Liver (tissue), 9 donors: ENCODE measurements around the gene EIF4E2. TPM values are rescaled to one million over a fixed set of nuclear protein-coding genes. Genes with fewer than 3 reads are reported as not detected.

Source experiments
- DNase-seq: peaks from one replicate; pipeline ENCODE4 v3.0.0-alpha.2; 2017; ENCODE audit warnings: low spot score
- H3K27ac ChIP-seq, 2 donors: one replicate each; pipeline ENCODE4 v1.7.0; 2013; ENCODE audit warnings: inconsistent platforms in 2 of 2, low read length in 2 of 2, control low read depth in 1 of 2, low read depth in 1 of 2, mild to moderate bottlenecking in 1 of 2
- H3K27me3 ChIP-seq, 4 donors: one replicate each; pipeline versions ENCODE4 v1.6.1 to v1.7.0; 2013; ENCODE audit warnings: low read length in 3 of 4, inconsistent platforms in 1 of 4, mild to moderate bottlenecking in 1 of 4, moderate library complexity in 1 of 4; ENCODE audit not compliant: control insufficient read depth in 4 of 4, insufficient read depth in 4 of 4
- H3K36me3 ChIP-seq, 4 donors: one replicate each; pipeline versions ENCODE4 v1.6.1 to v1.7.0; 2013; ENCODE audit warnings: low read length in 3 of 4, mild to moderate bottlenecking in 3 of 4, low read depth in 1 of 4, moderate library complexity in 1 of 4; ENCODE audit not compliant: control insufficient read depth in 4 of 4, insufficient read depth in 3 of 4
- H3K4me1 ChIP-seq, 4 donors: one replicate each; pipeline versions ENCODE4 v1.6.1 to v1.7.0; 2013; ENCODE audit warnings: low read length in 3 of 4, mild to moderate bottlenecking in 3 of 4, moderate library complexity in 1 of 4; ENCODE audit not compliant: control insufficient read depth in 4 of 4, insufficient read depth in 4 of 4
- H3K4me3 ChIP-seq, 3 donors: one replicate each; pipeline versions ENCODE4 v1.6.1 to v1.7.0; 2013; ENCODE audit warnings: low read length in 3 of 3, control low read depth in 1 of 3, low read depth in 1 of 3, mild to moderate bottlenecking in 1 of 3
- H3K9ac ChIP-seq, 2 donors: one replicate each; pipeline ENCODE4 v1.7.0; 2013; ENCODE audit warnings: low read length in 2 of 2, mild to moderate bottlenecking in 2 of 2, moderate library complexity in 2 of 2, control low read depth in 1 of 2, low read depth in 1 of 2
- H3K9me3 ChIP-seq, 4 donors: one replicate each; pipeline versions ENCODE4 v1.6.1 to v1.7.0; 2013; ENCODE audit warnings: low read length in 3 of 4; ENCODE audit not compliant: control insufficient read depth in 4 of 4
- EGR1 ChIP-seq, 2 donors: IDR thresholded peaks; 2 replicates each; pipeline ENCODE4 v1.6.1; 2016 to 2018; ENCODE audit warnings: antibody characterized with exemption in 2 of 2, low read depth in 2 of 2
- FOXA1 ChIP-seq: IDR thresholded peaks from 2 replicates; pipeline ENCODE4 v1.6.1; 2016; ENCODE audit warnings: antibody characterized with exemption
- FOXA2 ChIP-seq: IDR thresholded peaks from 2 replicates; pipeline ENCODE4 v1.6.1; 2016; ENCODE audit warnings: antibody characterized with exemption
- GABPA ChIP-seq, 2 donors: IDR thresholded peaks in 1 of 2; conservative IDR thresholded peaks in 1 of 2; 2 replicates each; pipeline ENCODE4 v1.6.1; 2016; ENCODE audit warnings: antibody characterized with exemption in 2 of 2, mild to moderate bottlenecking in 1 of 2, moderate library complexity in 1 of 2
- HNF4A ChIP-seq, 2 donors: conservative IDR thresholded peaks; 2 replicates each; pipeline ENCODE4 v1.6.1; 2016; ENCODE audit warnings: antibody characterized with exemption in 2 of 2, mild to moderate bottlenecking in 2 of 2
- HNF4G ChIP-seq: IDR thresholded peaks from 2 replicates; pipeline ENCODE4 v1.6.1; 2016; ENCODE audit warnings: antibody characterized with exemption
- NR2F2 ChIP-seq: IDR thresholded peaks from 2 replicates; pipeline ENCODE4 v1.6.1; 2016; ENCODE audit warnings: antibody characterized with exemption
- RAD21 ChIP-seq, 2 donors: IDR thresholded peaks; 2 replicates each; pipeline ENCODE4 v1.6.1; 2016; ENCODE audit warnings: antibody characterized with exemption in 2 of 2, mild to moderate bottlenecking in 2 of 2
- RXRA ChIP-seq, 2 donors: IDR thresholded peaks; 2 replicates each; pipeline ENCODE4 v1.6.1; 2017 to 2018; ENCODE audit warnings: antibody characterized with exemption in 2 of 2, mild to moderate bottlenecking in 1 of 2
- SP1 ChIP-seq: IDR thresholded peaks from 2 replicates; pipeline ENCODE4 v1.6.1; 2018; ENCODE audit warnings: antibody characterized with exemption, mild to moderate bottlenecking
- YY1 ChIP-seq: IDR thresholded peaks from 2 replicates; pipeline ENCODE4 v1.6.1; 2016; ENCODE audit warnings: antibody characterized with exemption, mild to moderate bottlenecking
- WGBS: extraction: QIAGEN DNeasy Blood & Tissue Kit; methylation state at CpG from one replicate; pipeline ENCODE4 v1.1.7; 2013; 5-methylcytosine and 5-hydroxymethylcytosine counted together
- polyA plus RNA-seq, 2 donors: library from polyadenylated mRNA; stranded (reverse) in 1 of 2; unstranded in 1 of 2; fragments of 200-250 nt in 1 of 2; fragments of >200 nt in 1 of 2; fragmentation: Nextera tagmentation in 1 of 2; extraction: Ambion mirVana in 1 of 2; gene quantifications; one replicate each; pipeline versions ENCODE4 v1.2.1 to v1.2.3, GENCODE V29; 2013 to 2015
- total RNA-seq, 2 donors: library from RNA; depleted of rRNA; stranded (reverse); fragments of >200 nt; gene quantifications; one replicate each; pipeline ENCODE4 v1.2.3, GENCODE V29; 2014
- TF ChIP-seq, protein P1 (sequence below): fragments of 150-350 bp; IDR thresholded peaks from 2 replicates; pipeline ENCODE4 v1.5.1; 2017; ENCODE audit warnings: improper control_type of control experiment, low read depth, low read length; ENCODE audit not compliant: missing input control
- TF ChIP-seq, protein P2 (sequence below): IDR thresholded peaks from 2 replicates; pipeline ENCODE4 v1.6.1; 2016; ENCODE audit warnings: antibody characterized with exemption
- TF ChIP-seq, protein P3 (sequence below): IDR thresholded peaks from 2 replicates; pipeline ENCODE4 v1.6.1; 2016; ENCODE audit warnings: antibody characterized with exemption
- TF ChIP-seq, protein P4 (sequence below): IDR thresholded peaks from 2 replicates; pipeline ENCODE4 v1.6.1; 2016; ENCODE audit warnings: antibody characterized with exemption, mild to moderate bottlenecking
- TF ChIP-seq, protein P5 (sequence below): IDR thresholded peaks from 2 replicates; pipeline ENCODE4 v1.6.1; 2016; ENCODE audit warnings: antibody characterized with exemption
- donor health status: healthy.
- donor health status: healthy.
- donor health status: healthy.
- donor health status: healthy.
- donor health status: healthy.

Gene EIF4E2
- total and polyA plus RNA-seq, 4 donors, result 30.0 to 46.9 (median 45.4) TPM

DNA sequence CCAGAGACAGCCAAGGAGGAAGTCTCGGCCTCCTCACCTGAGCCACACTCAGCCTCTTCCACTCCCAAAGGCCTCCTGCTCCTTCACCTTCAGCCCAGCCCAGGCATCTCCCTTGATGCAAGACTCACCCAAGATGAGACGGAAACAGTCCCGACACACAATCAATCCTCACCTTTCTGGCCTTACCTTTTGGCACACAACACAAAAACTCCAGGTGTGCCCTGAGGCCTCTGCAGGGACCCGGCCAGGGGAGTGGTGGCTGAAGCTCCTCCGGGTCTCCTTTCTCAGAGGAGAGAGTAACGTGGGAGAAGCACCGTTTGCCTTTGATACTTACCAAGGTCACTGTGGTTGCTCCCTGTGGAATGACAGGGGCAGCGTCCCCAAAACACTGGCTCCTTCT lies 59.1 kb downstream of the EIF4E2 start (continued):
- TF ChIP-seq, protein P1, sequence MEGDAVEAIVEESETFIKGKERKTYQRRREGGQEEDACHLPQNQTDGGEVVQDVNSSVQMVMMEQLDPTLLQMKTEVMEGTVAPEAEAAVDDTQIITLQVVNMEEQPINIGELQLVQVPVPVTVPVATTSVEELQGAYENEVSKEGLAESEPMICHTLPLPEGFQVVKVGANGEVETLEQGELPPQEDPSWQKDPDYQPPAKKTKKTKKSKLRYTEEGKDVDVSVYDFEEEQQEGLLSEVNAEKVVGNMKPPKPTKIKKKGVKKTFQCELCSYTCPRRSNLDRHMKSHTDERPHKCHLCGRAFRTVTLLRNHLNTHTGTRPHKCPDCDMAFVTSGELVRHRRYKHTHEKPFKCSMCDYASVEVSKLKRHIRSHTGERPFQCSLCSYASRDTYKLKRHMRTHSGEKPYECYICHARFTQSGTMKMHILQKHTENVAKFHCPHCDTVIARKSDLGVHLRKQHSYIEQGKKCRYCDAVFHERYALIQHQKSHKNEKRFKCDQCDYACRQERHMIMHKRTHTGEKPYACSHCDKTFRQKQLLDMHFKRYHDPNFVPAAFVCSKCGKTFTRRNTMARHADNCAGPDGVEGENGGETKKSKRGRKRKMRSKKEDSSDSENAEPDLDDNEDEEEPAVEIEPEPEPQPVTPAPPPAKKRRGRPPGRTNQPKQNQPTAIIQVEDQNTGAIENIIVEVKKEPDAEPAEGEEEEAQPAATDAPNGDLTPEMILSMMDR, result no peak
- TF ChIP-seq, protein P2, sequence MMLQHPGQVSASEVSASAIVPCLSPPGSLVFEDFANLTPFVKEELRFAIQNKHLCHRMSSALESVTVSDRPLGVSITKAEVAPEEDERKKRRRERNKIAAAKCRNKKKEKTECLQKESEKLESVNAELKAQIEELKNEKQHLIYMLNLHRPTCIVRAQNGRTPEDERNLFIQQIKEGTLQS, result no peak
- TF ChIP-seq NR2F2, result no peak
- TF ChIP-seq RAD21 (IDR thresholded peaks at IDR 0.05), result no peak
- TF ChIP-seq EGR1 (IDR thresholded peaks at IDR 0.05; ENCODE audit: low read depth in 2 of 2), result no peak
- TF ChIP-seq, protein P3, sequence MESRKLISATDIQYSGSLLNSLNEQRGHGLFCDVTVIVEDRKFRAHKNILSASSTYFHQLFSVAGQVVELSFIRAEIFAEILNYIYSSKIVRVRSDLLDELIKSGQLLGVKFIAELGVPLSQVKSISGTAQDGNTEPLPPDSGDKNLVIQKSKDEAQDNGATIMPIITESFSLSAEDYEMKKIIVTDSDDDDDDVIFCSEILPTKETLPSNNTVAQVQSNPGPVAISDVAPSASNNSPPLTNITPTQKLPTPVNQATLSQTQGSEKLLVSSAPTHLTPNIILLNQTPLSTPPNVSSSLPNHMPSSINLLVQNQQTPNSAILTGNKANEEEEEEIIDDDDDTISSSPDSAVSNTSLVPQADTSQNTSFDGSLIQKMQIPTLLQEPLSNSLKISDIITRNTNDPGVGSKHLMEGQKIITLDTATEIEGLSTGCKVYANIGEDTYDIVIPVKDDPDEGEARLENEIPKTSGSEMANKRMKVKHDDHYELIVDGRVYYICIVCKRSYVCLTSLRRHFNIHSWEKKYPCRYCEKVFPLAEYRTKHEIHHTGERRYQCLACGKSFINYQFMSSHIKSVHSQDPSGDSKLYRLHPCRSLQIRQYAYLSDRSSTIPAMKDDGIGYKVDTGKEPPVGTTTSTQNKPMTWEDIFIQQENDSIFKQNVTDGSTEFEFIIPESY, result no peak

DNA sequence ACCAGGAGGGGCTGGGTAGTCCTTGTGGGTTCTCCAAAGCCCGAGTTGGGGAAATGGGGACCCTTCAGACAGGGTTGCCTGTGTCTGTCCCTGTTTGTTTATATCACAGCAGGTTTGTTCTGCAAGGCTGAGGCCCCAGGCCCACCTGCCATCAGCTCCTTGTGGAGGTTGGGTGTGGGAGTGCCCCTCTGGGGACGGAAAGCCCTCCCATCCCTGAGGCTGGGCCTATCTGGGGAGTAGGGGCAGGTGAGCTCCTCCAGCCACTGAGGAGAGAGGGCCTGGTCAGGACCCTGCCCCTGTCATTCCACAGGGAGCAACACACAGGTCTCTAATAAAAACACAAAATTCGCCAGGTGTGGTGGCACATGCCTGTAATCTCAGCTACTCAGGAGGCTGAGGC lies 59.6 kb downstream of the EIF4E2 start:
- Histone ChIP-seq H3K9ac (no peak overlapping the region), H3K4me3 (no peak overlapping the region), H3K27me3 (no peaks in the 10 kb centered on the region), H3K4me1 (peaks cover 0 to 3% (median 2%) of the 10 kb centered on the region in 4 donors), H3K36me3 (no peaks in the 10 kb centered on the region), H3K27ac (no peak overlapping the region), H3K9me3 (no peaks in the 10 kb centered on the region)
- WGBS, result 90% methylated on average over 3 of the region's 3 CpGs
- no peak for DNase-seq
- TF ChIP-seq, protein P4, sequence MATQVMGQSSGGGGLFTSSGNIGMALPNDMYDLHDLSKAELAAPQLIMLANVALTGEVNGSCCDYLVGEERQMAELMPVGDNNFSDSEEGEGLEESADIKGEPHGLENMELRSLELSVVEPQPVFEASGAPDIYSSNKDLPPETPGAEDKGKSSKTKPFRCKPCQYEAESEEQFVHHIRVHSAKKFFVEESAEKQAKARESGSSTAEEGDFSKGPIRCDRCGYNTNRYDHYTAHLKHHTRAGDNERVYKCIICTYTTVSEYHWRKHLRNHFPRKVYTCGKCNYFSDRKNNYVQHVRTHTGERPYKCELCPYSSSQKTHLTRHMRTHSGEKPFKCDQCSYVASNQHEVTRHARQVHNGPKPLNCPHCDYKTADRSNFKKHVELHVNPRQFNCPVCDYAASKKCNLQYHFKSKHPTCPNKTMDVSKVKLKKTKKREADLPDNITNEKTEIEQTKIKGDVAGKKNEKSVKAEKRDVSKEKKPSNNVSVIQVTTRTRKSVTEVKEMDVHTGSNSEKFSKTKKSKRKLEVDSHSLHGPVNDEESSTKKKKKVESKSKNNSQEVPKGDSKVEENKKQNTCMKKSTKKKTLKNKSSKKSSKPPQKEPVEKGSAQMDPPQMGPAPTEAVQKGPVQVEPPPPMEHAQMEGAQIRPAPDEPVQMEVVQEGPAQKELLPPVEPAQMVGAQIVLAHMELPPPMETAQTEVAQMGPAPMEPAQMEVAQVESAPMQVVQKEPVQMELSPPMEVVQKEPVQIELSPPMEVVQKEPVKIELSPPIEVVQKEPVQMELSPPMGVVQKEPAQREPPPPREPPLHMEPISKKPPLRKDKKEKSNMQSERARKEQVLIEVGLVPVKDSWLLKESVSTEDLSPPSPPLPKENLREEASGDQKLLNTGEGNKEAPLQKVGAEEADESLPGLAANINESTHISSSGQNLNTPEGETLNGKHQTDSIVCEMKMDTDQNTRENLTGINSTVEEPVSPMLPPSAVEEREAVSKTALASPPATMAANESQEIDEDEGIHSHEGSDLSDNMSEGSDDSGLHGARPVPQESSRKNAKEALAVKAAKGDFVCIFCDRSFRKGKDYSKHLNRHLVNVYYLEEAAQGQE, result no peak
- no peak for TF ChIP-seq YY1
- TF ChIP-seq RXRA (IDR thresholded peaks at IDR 0.05), result no peak
- no peak for TF ChIP-seq FOXA1
- TF ChIP-seq HNF4G, result no peak
- TF ChIP-seq FOXA2, result no peak
- TF ChIP-seq GABPA (IDR thresholded peaks at IDR 0.05 in 1 of 2, conservative IDR thresholded peaks at IDR 0.05 in 1 of 2), result no peak
- TF ChIP-seq, protein P5, sequence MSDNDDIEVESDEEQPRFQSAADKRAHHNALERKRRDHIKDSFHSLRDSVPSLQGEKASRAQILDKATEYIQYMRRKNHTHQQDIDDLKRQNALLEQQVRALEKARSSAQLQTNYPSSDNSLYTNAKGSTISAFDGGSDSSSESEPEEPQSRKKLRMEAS, result no peak
- no peak for TF ChIP-seq HNF4A (conservative IDR thresholded peaks at IDR 0.05)
- no peak for TF ChIP-seq SP1
- no peak for TF ChIP-seq NR2F2
